Cardiac fibroblast (primary cell): Measurements from ENCODE around the gene TP73.

Source experiments
- DNase-seq, 2 donors: peaks; one replicate each; pipeline versions ENCODE4 v3.0.0 to v3.0.0-alpha.2; 2010; ENCODE audit warnings: low read depth in 2 of 2
- H3K4me3 ChIP-seq, 2 donors: replicated peaks in 1 of 2; 1 replicate in 1 of 2; 2 replicates in 1 of 2; pipeline ENCODE4 v1.5.1; 2011; ENCODE audit warnings: low read depth in 2 of 2, low read length in 2 of 2, mild to moderate bottlenecking in 2 of 2, moderate library complexity in 1 of 2
- TF ChIP-seq, protein P1 (sequence below): IDR thresholded peaks from one replicate; pipeline ENCODE4 v1.5.1; 2011; ENCODE audit warnings: low read depth, mild to moderate bottlenecking, low read length, inconsistent platforms

The TP73 gene

GRCh38 chr1:3712573-3713535 is 60.5 kb downstream of the TP73 start:
- DNase-seq: no peak
- no peak overlapping the region for H3K4me3 ChIP-seq
- TF ChIP-seq, protein P1, sequence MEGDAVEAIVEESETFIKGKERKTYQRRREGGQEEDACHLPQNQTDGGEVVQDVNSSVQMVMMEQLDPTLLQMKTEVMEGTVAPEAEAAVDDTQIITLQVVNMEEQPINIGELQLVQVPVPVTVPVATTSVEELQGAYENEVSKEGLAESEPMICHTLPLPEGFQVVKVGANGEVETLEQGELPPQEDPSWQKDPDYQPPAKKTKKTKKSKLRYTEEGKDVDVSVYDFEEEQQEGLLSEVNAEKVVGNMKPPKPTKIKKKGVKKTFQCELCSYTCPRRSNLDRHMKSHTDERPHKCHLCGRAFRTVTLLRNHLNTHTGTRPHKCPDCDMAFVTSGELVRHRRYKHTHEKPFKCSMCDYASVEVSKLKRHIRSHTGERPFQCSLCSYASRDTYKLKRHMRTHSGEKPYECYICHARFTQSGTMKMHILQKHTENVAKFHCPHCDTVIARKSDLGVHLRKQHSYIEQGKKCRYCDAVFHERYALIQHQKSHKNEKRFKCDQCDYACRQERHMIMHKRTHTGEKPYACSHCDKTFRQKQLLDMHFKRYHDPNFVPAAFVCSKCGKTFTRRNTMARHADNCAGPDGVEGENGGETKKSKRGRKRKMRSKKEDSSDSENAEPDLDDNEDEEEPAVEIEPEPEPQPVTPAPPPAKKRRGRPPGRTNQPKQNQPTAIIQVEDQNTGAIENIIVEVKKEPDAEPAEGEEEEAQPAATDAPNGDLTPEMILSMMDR: no peak

GRCh38 chr1:3713840-3714239 is 61.5 kb downstream of the TP73 start:
- TF ChIP-seq, protein P1: no peak

GRCh38 chr1:3714284-3714741 is 62.0 kb downstream of the TP73 start:
- TF ChIP-seq, protein P1: no peak
- H3K4me3 ChIP-seq: no peak overlapping the region
- no peak for DNase-seq

More at GRCh38 chr1:3713840-3714239, 61.5 kb downstream of the TP73 start:
- no peak for DNase-seq
- H3K4me3 ChIP-seq: no peak overlapping the region

DNA sequence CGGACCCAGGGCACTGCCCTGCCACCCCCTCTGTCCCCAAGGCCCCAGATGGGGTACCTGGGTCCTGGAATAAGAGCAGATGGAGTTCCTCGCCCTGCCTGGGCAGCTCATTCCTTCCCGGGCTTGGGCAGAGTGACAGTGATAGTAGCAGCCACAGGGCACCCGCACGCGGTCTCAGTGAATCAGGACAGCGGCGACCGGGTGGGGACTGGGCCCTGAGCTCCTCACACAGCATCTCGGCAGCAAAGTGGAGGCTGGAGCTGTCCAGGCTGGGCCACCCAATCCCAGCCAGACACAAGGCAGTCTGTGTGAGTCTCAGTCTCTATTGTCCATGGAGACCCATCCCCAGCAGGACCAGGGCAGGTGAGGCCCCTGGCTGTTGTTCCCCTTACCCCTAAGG is 62.5 kb downstream of the TP73 start:
- TF ChIP-seq, protein P1: no peak
- no peak overlapping the region for H3K4me3 ChIP-seq
- DNase-seq: no peak

GRCh38 chr1:3716351-3716750 is 64.0 kb downstream of the TP73 start:
- H3K4me3 ChIP-seq: no peak overlapping the region
- TF ChIP-seq, protein P1: no peak
- no peak for DNase-seq

GRCh38 chr1:3717041-3717714 is 64.9 kb downstream of the TP73 start:
- TF ChIP-seq, protein P1: no peak
- H3K4me3 ChIP-seq: no peak overlapping the region
- DNase-seq: no peak
